HepG2 (cell line): ENCODE data around the gene PFKFB2. TPM values are rescaled to one million over a fixed set of nuclear protein-coding genes. Genes with fewer than 3 reads are reported as not detected.

ENCODE experiments used
- ATAC-seq: fragments of 200-7000 bp; cut with Tn5 transposase; 3 replicates; pipeline ENCODE4 v1.9.1; 2020; ENCODE audit warnings: mild to moderate bottlenecking, moderate library complexity
- BruUV-seq: library from RNA; stranded (reverse); fragments of 400-500 nt; replicated peaks from 2 replicates; lab custom pipeline; 2021; lab: Mats Ljungman, UMichigan
- CTCF ChIA-PET: fragments of 300-600 bp; formaldehyde crosslinking; extraction: SDS; loops from one replicate; lab custom pipeline; 2021; ENCODE audit warnings: low total read pairs, inconsistent platforms, low intra/inter-chr PET ratio; lab: Yijun Ruan, JAX
- POLR2A ChIA-PET: fragments of 350-600 bp; sonication (Branson Sonifier 250); formaldehyde crosslinking; loops from one replicate; lab custom pipeline; 2020; ENCODE audit warnings: antibody characterized with exemption, inconsistent platforms; lab: Yijun Ruan, JAX
- DNase-seq: peaks from one replicate; pipeline ENCODE4 v3.0.0-alpha.2; 2015; ENCODE audit warnings: low spot score
- FAIRE-seq: peaks from 3 replicates; lab custom pipeline; 2011; peaks lifted over from hg19 to GRCh38; lab: Jason Lieb, UNC
- H2AFZ ChIP-seq: one replicate; pipeline ENCODE4 v1.6.1; 2011; ENCODE audit warnings: low read length, inconsistent platforms
- H3K27ac ChIP-seq: fragments of 300-600 bp; 3 replicates; pipeline ENCODE4 v1.8.0; 2011; ENCODE audit warnings: mixed run types, mild to moderate bottlenecking, mixed read lengths, low read length, inconsistent platforms; ENCODE audit not compliant: insufficient read depth; ENCODE audit errors: extremely low read length
- H3K27me3 ChIP-seq, 2 experiments: fragments of 200-600 bp in 1 of 2; 2 replicates in 1 of 2; 3 replicates in 1 of 2; pipeline versions ENCODE4 v1.6.0 to v1.8.0; 2011; ENCODE audit warnings: low read length in 2 of 2, mild to moderate bottlenecking in 2 of 2, moderate library complexity in 2 of 2, inconsistent platforms in 1 of 2; ENCODE audit not compliant: insufficient read depth in 2 of 2, control insufficient read depth in 1 of 2
- H3K36me3 ChIP-seq, 2 experiments: fragments of 200-600 bp in 1 of 2; replicated peaks in 1 of 2; 2 replicates in 1 of 2; 3 replicates in 1 of 2; pipeline versions ENCODE4 v1.5.1 to v1.8.0; 2011; ENCODE audit warnings: low read length in 2 of 2, inconsistent platforms in 1 of 2; ENCODE audit not compliant: insufficient read depth in 2 of 2, control insufficient read depth in 1 of 2
- H3K4me1 ChIP-seq: 2 replicates; pipeline ENCODE4 v1.5.1; 2012; ENCODE audit warnings: low read length, inconsistent platforms; ENCODE audit not compliant: insufficient read depth
- H3K4me2 ChIP-seq: 2 replicates; pipeline ENCODE4 v1.6.0; 2011; ENCODE audit warnings: low read depth, low read length, inconsistent platforms
- H3K4me3 ChIP-seq, 3 experiments: fragments of 200-600 bp in 1 of 3; sonication (generic), shearing (Covaris generic) in 1 of 3; replicated peaks in 1 of 3; 2 replicates each; pipeline ENCODE4 v1.5.1; 2011 to 2016; ENCODE audit warnings: low read length in 3 of 3, inconsistent platforms in 2 of 3, low read depth in 2 of 3, mild to moderate bottlenecking in 2 of 3, control low read depth in 1 of 3, mixed read lengths in 1 of 3; ENCODE audit not compliant: insufficient read depth in 1 of 3
- H3K79me2 ChIP-seq: one replicate; pipeline ENCODE4 v1.6.1; 2011; ENCODE audit warnings: low read length, inconsistent platforms; ENCODE audit not compliant: insufficient read depth
- H3K9ac ChIP-seq: 2 replicates; pipeline ENCODE4 v1.6.0; 2011; ENCODE audit warnings: mild to moderate bottlenecking, low read depth, low read length, inconsistent platforms; ENCODE audit not compliant: insufficient read depth
- H3K9me3 ChIP-seq: 2 replicates; pipeline ENCODE4 v1.5.1; 2012; ENCODE audit warnings: mild to moderate bottlenecking, low read length
- H4K20me1 ChIP-seq: 2 replicates; pipeline ENCODE4 v1.6.0; 2011; ENCODE audit warnings: inconsistent platforms, mild to moderate bottlenecking, low read length, moderate library complexity; ENCODE audit not compliant: insufficient read depth
- ATF3 ChIP-seq: sonication (generic); formaldehyde crosslinking; IDR thresholded peaks from 2 replicates; pipeline ENCODE4 v1.4.0; 2020; ENCODE audit warnings: missing genetic modification reagents
- CSRNP2 ChIP-seq: sonication (generic); formaldehyde crosslinking; conservative IDR thresholded peaks from 2 replicates; pipeline ENCODE4 v1.8.0; 2022; ENCODE audit warnings: low read depth, missing genetic modification reagents
- HDAC6 ChIP-seq: fragments of 200-600 bp; sonication (generic); IDR thresholded peaks from 2 replicates; pipeline ENCODE4 v1.7.0; 2017; ENCODE audit warnings: mild to moderate bottlenecking, antibody characterized with exemption, low read length, low read depth
- HINFP ChIP-seq: sonication (generic); formaldehyde crosslinking; IDR thresholded peaks from 2 replicates; pipeline ENCODE4 v1.4.0; 2020; ENCODE audit warnings: low read depth, mild to moderate bottlenecking, missing genetic modification reagents
- HNRNPH1 ChIP-seq: fragments of 200-400 bp; formaldehyde crosslinking; optimal IDR thresholded peaks from 2 replicates; pipeline ENCODE3; 2017; ENCODE audit warnings: mild to moderate bottlenecking, low read depth, low read length
- JARID2 ChIP-seq: sonication (generic); formaldehyde crosslinking; IDR thresholded peaks from 2 replicates; pipeline ENCODE4 v1.8.1; 2023; ENCODE audit warnings: missing genetic modification reagents, inconsistent platforms; ENCODE audit not compliant: insufficient replicate concordance
- REPIN1 ChIP-seq: sonication (generic); formaldehyde crosslinking; IDR thresholded peaks from 2 replicates; pipeline ENCODE4 v1.8.0; 2022; ENCODE audit warnings: missing genetic modification reagents, low read depth, mild to moderate bottlenecking, borderline replicate concordance
- ZSCAN12 ChIP-seq: sonication (generic); formaldehyde crosslinking; IDR thresholded peaks from 2 replicates; pipeline ENCODE4 v1.9.0; 2021; ENCODE audit warnings: mild to moderate bottlenecking, missing genetic modification reagents
- WGBS: methylation state at CpG from one replicate; pipeline ENCODE4 v1.1.6; 2017; ENCODE audit warnings: low lambda C conversion rate; 5-methylcytosine and 5-hydroxymethylcytosine counted together
- in situ Hi-C: cut with HindIII; loops from 2 replicates; pipeline ENCODE4 v1.10.0; 2017; ENCODE audit warnings: low pct_unique_long_range_greater_than_20kb; ENCODE audit not compliant: extremely low pct_ligation_motif_present
- intact Hi-C: fragments of 100-400 bp; cut with micrococcal nuclease; formaldehyde crosslinking; loops from one replicate; pipeline ENCODE4 v1.10.0; 2022; ENCODE audit not compliant: unreplicated experiment
- polyA plus RNA-seq, 8 experiments: library from polyadenylated mRNA; depleted of rRNA in 3 of 8; stranded (reverse) in 7 of 8; unstranded in 1 of 8; fragments of >200 nt; fragmentation: Illumina TruSeq in 4 of 8; extraction: Trizol in 4 of 8; gene quantifications; 2 replicates each; pipeline versions ENCODE4 v1.2.1 to v1.2.3, GENCODE V29; 2011 to 2016; ENCODE audit warnings: low read depth in 4 of 8, missing spikeins in 1 of 8, mixed read lengths in 1 of 8; ENCODE audit not compliant: insufficient read depth in 1 of 8
- total RNA-seq, 5 experiments: library from RNA; depleted of rRNA; stranded (reverse); fragments of >200 nt; fragmentation: Illumina TruSeq; extraction: Trizol; gene quantifications; 2 replicates each; pipeline ENCODE4 v1.2.3, GENCODE V29; 2016; ENCODE audit warnings: low read depth in 1 of 5

The PFKFB2 gene
- total and polyA plus RNA-seq, 2 of the 13 experiments (the other 11 are each of a cell fraction or from before 2014, with no cell fraction given), result 4.6 to 10.6 TPM

GRCh38 chr1:207049514-207049913, 3.6 kb upstream of the PFKFB2 start:
- intact Hi-C loops, result no loop called here
- CTCF ChIA-PET, result interaction anchor here (3.2 kb wide), 1 partner anchor 28 kb away, joined by 14 read pairs; no protein-coding TSS in a partner anchor
- H2AFZ ChIP-seq, result no peak overlapping the region
- H3K4me3 ChIP-seq, result peak overlapping the region; percentile 95 to 98 (median 96); a peak in 5 of 6 replicates
- H3K9me3 ChIP-seq, result no peaks in the 10 kb centered on the region
- FAIRE-seq (no peak), DNase-seq (no peak), ATAC-seq (no peak)
- peaks cover 56% of the 10 kb centered on the region for H3K79me2 ChIP-seq
- 50% methylated on average over 8 of the region's 8 CpGs for WGBS
- no peak overlapping the region for H3K27ac ChIP-seq
- POLR2A ChIA-PET, result interaction anchor here (2.0 kb wide), 1 partner anchor 17 kb away, joined by 6 read pairs; the partner anchor contains the start of gene C1orf116
- H3K4me1 ChIP-seq, result peaks cover 62% of the 10 kb centered on the region
- H3K4me2 ChIP-seq, result peak overlapping the region; percentile 98
- no TSS peak for BruUV-seq
- H4K20me1 ChIP-seq, result no peaks in the 10 kb centered on the region; the same call in none of the 2 replicates
- TF ChIP-seq REPIN1 (CRISPR knock-in tag) (no peak), HDAC6 (no peak), HINFP (no peak), ZSCAN12 (CRISPR knock-in tag) (no peak), JARID2 (no peak), HNRNPH1 (no peak), ATF3 (CRISPR knock-in tag) (no peak), CSRNP2 (CRISPR knock-in tag) (no peak)
- TF ChIP-seq, all 625 proteins: peak for 0
- in situ Hi-C loops, result no loop called here
- Histone ChIP-seq H3K36me3 (peaks cover 0 to 10% of the 10 kb centered on the region in 2 experiments; a peak in 1 of 5 replicates), H3K9ac (peak overlapping the region; percentile 94; the same call in 1 of the 2 replicates), H3K27me3 (no peaks in the 10 kb centered on the region; a peak in 1 of 5 replicates)
